ENCODE results near the gene LRRC18.

The LRRC18 gene

GRCh38 chr10:48923748-48924147, 15.9 kb downstream of the LRRC18 start:
- in situ Hi-C loops (cut with HindIII; ENCODE audit: low sequenced_read_pairs) = no loop called here

DNA sequence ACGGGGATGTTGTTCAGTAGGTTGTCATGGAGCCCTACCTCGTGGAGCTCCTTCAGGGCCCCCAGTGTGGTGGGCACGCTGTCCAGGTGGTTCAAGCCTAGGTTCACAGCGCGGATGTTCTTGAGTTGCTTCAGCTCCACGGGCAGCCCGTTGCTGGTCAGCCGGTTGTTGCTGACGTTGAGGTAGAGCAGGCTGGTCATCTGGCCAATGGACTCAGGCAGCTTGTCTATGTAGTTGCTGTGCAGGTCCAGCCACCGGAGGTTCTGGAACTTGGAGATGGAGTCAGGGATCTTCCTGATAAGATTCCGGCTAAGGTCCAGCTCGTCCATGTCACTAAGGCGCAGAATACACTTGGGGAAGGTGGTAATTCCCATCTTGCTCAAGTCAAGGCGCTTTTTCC, 26.0 kb downstream of the LRRC18 start:
- in situ Hi-C loops (cut with HindIII; ENCODE audit: low sequenced_read_pairs) = no loop called here

DNA sequence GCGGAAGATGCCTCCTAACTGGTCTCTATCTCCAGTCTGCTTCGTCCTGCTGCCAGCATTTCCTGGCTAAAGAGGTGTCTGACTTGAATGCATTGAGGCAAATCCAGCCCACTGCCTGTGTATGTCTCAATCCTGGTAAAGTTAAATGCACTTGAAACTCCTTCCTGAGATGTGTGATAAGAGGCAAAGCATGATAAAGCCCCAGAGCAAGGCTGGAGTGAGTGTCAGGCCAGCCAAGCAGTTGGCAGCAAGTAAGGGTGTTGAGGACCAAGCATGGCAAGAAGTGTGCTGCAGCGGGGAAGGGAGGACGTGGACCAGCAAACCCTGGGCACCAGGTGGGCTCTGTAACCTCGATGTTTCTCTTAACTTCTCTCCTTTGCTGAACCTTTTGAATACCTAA, 29.1 kb downstream of the LRRC18 start:
- in situ Hi-C loops (cut with HindIII; ENCODE audit: low sequenced_read_pairs) = no loop called here

GRCh38 chr10:48907730-48908129, 31.9 kb downstream of the LRRC18 start:
- in situ Hi-C loops (cut with HindIII; ENCODE audit: low sequenced_read_pairs) = no loop called here

DNA sequence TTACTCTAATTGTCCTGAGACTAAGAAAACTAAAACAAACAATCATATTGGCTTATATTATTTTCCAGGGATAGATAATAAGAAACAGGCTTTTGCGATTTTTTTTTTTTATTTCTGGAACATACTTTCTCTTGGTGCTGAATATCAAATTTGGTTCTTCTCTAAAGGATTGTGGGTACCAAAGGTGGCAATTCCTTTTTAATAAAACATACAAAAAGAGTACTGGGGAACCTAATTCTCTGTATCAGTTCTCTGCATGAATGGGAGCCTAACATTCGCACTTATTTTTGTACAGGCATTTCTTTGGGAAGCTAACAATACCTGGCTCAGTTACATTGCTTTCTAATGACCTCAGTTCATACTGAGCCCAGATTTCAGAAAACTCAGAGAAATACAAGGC, 32.8 kb downstream of the LRRC18 start:
- in situ Hi-C loops (cut with HindIII; ENCODE audit: low sequenced_read_pairs) = no loop called here

- in situ Hi-C loops (cut with HindIII; ENCODE audit: low sequenced_read_pairs) = no loop called here
Observed at GRCh38 chr10:48905311-48905710, 34.3 kb downstream of the LRRC18 start.

GRCh38 chr10:48904861-48905260, 34.8 kb downstream of the LRRC18 start:
- in situ Hi-C loops (cut with HindIII; ENCODE audit: low sequenced_read_pairs) = no loop called here

- in situ Hi-C loops (cut with HindIII; ENCODE audit: low sequenced_read_pairs) = no loop called here
Observed at GRCh38 chr10:48903151-48903550, 36.5 kb downstream of the LRRC18 start.

DNA sequence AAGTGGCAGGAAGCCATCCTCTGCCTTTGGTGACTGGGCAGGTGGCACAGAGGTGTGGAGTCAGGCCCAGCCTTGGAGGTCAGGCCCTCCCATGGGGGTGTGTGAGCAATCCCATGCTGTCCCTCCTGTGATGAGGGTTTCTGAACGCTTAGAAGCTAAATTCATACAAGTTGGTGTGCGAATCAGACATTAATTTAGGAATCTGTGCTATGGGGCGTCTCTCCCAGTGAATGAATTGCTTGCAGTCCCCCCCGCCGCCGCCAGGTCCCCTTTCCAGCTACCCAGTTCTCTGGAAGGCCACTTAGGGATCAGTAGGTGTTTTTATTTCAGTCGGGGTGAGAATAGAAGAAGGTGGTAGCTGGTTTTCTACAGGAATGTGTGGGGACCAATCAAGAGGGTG, 37.5 kb downstream of the LRRC18 start:
- in situ Hi-C loops (cut with HindIII; ENCODE audit: low sequenced_read_pairs) = no loop called here

DNA sequence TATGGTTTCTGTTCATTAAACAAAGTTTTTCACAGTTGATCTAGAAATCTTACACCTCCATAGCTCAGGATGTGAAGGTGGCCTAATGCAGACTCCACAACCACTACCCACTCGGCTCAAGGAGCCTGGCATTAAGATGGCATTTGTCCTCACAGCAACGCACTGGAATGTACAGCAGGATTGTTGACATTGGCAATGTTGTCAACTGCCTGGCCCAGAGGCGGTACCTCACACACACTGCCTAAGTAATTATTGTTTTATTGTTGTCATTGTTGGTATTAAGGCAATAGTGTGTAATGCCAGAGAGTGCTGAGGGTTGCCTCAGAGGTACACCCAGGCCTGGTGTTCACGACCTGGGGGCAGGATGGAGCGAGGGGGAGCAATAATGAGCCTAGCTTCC, 38.3 kb downstream of the LRRC18 start:
- in situ Hi-C loops (cut with HindIII; ENCODE audit: low sequenced_read_pairs) = no loop called here

DNA sequence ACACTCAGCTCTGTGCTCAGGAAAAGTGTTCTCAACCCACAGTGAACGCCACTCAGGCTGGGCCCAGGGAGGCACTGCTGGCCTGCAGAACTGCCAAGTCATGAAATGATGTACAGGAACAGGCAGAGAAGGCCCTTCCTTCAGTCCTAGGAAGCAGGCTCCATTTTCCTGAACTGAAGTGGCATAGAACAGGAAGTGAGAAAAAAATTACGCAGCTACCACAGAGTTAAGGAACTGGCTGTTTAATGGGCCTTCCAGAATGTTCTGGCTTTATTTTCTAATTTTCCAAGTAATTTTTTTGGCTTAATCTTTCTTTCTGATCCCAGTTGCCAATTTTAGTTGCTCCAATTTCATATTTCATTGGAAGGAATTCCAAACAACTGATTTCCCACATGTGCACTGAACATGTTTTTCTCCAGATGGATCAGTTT, 39.3 kb downstream of the LRRC18 start:
- in situ Hi-C loops (cut with HindIII; ENCODE audit: low sequenced_read_pairs) = no loop called here

DNA sequence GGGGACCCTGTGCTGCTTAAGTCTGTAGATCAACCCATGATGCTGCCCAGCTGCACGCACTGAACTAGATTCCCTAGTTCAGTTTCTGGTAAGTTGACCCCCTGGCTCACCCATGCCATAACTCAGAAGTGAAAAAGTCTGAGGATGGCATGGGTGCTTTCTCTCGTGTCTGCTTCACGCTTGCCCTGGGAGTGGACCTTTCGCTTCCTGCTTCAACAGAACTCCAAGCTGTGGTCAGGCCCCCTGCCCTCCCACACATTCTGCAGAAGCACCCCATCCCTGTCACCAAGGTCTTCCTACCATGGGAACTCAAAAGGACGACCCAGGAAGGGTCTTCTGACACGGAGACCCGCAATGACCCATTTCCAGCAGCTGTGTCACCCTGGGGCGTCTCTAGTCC, 39.9 kb downstream of the LRRC18 start:
- in situ Hi-C loops (cut with HindIII; ENCODE audit: low sequenced_read_pairs) = no loop called here

DNA sequence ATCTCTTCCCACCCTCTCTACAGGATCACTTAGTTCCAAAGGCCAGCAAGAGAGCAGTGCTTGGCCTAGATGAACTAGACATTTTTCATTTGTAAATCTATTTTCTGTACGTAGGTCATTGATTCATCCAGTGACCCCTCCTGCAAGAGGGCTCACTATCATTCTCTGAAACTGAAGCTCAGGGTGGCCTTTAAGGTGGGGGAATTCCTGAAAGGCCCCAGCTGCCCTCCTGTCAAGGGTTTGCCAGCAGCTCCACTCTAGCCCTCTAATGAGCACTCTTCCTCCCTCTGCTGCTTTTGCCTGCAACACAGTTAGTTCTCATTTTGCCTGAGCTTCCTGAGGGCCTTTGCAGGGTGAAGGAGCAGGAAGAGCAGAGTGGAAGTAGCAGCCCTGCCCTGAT, 41.2 kb downstream of the LRRC18 start:
- in situ Hi-C loops (cut with HindIII; ENCODE audit: low sequenced_read_pairs) = no loop called here

DNA sequence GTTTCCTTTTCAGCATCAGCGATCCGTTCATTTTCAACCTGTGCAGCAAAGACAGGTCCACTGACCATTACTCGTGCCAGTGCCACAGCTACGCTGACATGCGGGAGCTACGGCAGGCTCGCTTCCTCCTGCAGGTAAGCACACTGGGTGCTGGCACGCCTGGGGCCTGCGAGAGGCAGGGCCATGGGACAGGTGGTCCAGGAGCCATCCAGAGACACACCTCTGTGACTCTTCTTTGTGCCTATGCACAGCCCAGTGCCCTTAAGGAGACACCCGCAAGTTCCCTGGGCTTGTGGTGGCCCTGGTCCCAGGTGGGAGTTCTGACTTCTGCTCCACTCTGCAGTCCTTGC, 42.2 kb downstream of the LRRC18 start:
- in situ Hi-C loops (cut with HindIII; ENCODE audit: low sequenced_read_pairs) = no loop called here

DNA sequence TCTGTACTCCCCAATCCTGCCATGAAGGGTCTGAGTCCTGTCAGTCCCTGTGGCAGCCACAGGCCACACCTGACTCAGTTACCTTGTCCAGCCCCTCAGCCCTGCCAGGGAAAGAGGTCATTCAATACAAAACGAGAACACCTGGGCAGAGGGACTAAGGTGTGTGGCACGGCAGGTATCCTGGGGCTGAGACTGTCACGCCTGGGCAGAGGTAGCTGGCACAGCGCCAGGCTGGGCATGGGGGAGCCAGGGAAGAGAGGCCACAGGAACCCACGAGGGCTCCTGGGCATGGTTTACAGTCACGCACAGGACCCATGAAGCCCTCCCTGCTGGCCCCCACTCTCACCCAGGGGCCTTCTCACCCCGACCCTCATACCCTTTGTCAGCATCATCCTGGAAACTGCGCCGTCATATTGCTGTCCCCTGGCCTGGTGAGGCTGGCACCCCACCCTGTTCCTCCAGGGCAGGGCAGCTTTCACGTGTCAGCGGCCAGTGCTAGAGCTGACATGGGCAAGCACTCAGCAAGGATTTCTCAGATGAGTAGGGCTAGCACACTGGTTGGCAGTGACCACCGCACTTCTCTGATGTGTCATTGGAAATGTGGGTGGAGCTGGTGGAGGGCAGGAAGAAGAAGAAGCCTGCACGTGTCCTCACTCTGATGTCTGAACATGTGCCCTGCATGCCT, 42.7 kb downstream of the LRRC18 start:
- in situ Hi-C loops (cut with HindIII; ENCODE audit: low sequenced_read_pairs) = no loop called here

- in situ Hi-C loops (cut with HindIII; ENCODE audit: low sequenced_read_pairs) = no loop called here
Observed at GRCh38 chr10:48895803-48896195, 43.8 kb downstream of the LRRC18 start.

DNA sequence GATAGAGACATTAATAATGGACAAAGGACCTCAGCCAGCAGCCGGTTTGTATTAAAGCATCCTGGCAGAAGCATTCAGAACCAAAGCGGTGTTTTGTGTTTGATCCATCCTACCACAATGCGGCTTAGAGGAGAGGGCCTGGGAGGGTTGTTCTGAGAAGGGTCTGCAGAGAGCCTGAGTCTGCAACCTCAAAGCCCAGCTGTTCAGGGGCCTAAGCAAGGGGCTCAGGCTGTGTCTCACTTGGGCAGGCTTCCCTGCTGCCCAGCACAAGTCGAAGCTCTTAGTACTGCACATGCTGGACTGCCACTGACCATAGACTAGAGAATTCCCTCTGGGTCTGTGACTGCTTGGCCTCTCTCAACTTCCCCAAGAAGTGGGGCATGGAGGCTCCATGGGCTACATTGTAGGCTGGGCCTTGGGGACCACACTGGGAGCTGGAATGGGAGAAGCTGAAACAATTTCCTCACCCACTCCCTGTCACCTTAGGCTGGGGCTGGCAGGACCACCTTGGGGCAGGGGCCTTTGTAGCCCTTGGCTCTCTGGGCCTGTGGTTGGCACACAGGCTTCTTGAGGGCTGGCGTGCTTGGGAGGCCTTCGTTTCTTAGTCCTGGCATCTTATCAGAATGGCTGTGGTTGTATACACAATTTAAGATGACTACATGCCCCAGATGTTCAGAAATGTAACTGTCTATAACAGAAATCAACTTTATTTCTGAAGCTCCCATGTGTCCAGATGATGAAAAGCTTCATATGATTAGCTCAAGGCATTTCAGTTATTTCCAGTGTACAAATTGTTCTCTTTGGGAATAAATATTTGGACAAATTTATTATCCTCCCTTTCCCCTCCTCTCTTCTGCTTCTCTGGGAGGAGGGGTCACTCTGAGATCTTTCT, 44.5 kb downstream of the LRRC18 start:
- in situ Hi-C loops (cut with HindIII; ENCODE audit: low sequenced_read_pairs) = loop anchor here (5.0 kb wide), 1 partner anchor 42 kb away; the partner anchor contains the start of gene LRRC18

- in situ Hi-C loops (cut with HindIII; ENCODE audit: low sequenced_read_pairs) = loop anchor here (5.0 kb wide), 1 partner anchor 46 kb away; the partner anchor contains the start of gene LRRC18
Observed at GRCh38 chr10:48890888-48891850, 48.5 kb downstream of the LRRC18 start.

DNA sequence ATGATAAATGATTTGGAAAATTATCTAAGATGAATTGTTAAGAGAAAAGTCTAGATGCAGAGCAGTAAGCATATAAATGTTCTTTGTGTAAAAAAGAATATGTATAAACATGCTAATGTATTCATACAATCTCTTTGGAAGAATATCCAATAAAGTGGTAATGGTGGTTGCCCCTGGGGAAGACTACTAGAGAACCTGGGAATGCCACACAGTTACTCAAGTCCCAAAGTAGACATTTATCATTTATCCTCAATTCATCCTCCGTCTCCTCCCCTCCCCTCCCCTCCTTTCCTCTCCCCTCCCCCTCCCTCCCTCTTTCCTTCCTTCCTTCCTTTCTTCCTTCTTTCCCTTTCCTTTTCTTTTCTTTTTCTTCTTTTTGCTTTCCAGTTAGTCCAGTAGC, 51.7 kb downstream of the LRRC18 start:
- in situ Hi-C loops (cut with HindIII; ENCODE audit: low sequenced_read_pairs) = no loop called here

- in situ Hi-C loops (cut with HindIII; ENCODE audit: low sequenced_read_pairs) = no loop called here
Observed at GRCh38 chr10:48885376-48885775, 54.3 kb downstream of the LRRC18 start.
